ENCODE results near the gene DMXL1.

The DMXL1 gene
- total RNA-seq, result 62.6 to 78.8 (median 69.1) reads per million in 3 donors

- Histone ChIP-seq H3K4me3 (ENCODE audit: insufficient read depth, low read depth, low read length, poor library complexity, severe bottlenecking) (peak within 1 kb of the TSS; percentile 85), H3K36me3 (ENCODE audit: control insufficient read depth, insufficient read depth, low read length) (no peaks in the 10 kb centered on the region), H3K4me1 (ENCODE audit: control insufficient read depth, insufficient read depth, low read length, poor library complexity, severe bottlenecking) (no peaks in the 10 kb centered on the region), H3K27ac (ENCODE audit: insufficient read depth, low read length, poor library complexity, severe bottlenecking) (peak within 1 kb of the TSS; percentile 94), H3K27me3 (replicated peaks; ENCODE audit: control insufficient read depth, insufficient read depth, low read length, poor library complexity, severe bottlenecking) (no peaks in the 10 kb centered on the region), H3K9me3 (ENCODE audit: control insufficient read depth, low read length) (no peaks in the 10 kb centered on the region)
- DNase-seq, result peak; percentile 96 to 99 (median 98)
Observed at GRCh38 chr5:119070828-119071560, at the start of gene DMXL1. TSS of gene DMXL1 (plus strand) at chr5:119071087. CDS start at chr5:119071570, 483 bp downstream.

DNA sequence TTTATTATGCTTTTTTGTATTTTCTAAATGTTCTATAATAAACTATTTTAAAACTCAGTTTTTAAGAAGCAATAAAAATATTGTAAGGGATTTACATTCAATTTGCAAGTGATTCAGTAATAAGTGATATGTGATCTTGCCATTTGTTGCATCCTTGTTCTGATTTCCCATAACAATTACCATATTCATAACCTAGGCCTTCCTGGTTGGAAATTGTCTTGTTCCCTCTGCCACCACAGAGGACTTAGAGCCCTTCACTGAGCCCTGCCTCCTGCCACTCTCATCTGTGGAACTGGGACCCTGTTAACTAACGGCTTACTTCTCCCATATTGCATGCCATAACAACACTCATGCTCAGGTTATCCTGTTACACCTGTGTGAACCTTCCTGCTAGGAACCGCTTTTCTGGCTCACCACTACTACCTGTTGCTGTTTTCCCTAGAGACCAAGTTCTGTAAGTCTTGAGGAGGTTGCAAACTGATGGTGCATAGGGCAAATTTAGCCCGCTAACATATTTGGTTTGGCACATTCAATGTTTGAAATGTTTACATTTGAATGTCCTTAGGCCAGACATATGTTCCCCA lies 49.6 kb upstream of the DMXL1 start:
- Histone ChIP-seq H3K9me3 (ENCODE audit: control insufficient read depth, low read length) (no peaks in the 10 kb centered on the region), H3K36me3 (ENCODE audit: control insufficient read depth, insufficient read depth, low read length) (no peaks in the 10 kb centered on the region), H3K27ac (ENCODE audit: insufficient read depth, low read length, poor library complexity, severe bottlenecking) (no peak overlapping the region), H3K4me1 (ENCODE audit: control insufficient read depth, insufficient read depth, low read length, poor library complexity, severe bottlenecking) (no peaks in the 10 kb centered on the region), H3K27me3 (replicated peaks; ENCODE audit: control insufficient read depth, insufficient read depth, low read length, poor library complexity, severe bottlenecking) (no peaks in the 10 kb centered on the region), H3K4me3 (ENCODE audit: insufficient read depth, low read depth, low read length, poor library complexity, severe bottlenecking) (no peak overlapping the region)
- no peak for DNase-seq

DNA sequence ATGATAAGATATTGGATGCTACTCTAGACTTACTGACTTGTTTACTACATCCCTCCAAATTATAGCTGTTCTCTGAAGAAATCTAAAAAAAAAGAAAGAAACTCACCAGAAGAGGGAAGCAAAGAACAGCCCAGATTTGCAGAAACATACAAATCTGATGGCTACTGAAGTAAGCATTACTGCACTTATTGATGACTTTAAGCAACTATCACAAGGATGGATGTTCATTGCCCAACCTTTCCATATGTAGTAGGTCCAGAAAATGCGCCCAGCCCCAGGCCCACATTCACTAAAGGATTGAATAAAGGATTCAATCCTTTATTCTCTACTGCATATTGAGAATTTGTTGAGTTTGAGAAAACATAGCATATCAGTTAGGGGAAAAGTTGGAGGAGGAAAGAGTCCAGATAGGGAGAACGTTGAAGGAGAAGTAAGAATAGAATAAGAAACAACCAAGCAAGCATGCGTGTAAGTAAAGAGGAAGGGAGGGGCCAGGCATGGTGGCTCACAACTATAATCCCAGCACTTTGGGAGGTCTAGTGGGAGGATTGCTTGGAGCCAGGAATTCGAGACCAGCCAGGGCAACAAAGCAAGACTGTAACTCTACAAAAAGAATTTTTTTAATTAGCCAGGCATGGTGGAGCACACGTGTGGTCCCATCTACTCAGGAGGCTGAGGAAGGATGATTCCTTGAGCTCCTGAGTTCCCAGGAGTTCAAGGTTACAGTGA lies 48.7 kb upstream of the DMXL1 start:
- Histone ChIP-seq H3K36me3 (ENCODE audit: control insufficient read depth, insufficient read depth, low read length) (no peaks in the 10 kb centered on the region), H3K27me3 (replicated peaks; ENCODE audit: control insufficient read depth, insufficient read depth, low read length, poor library complexity, severe bottlenecking) (no peaks in the 10 kb centered on the region), H3K27ac (ENCODE audit: insufficient read depth, low read length, poor library complexity, severe bottlenecking) (no peak overlapping the region), H3K4me1 (ENCODE audit: control insufficient read depth, insufficient read depth, low read length, poor library complexity, severe bottlenecking) (no peaks in the 10 kb centered on the region), H3K4me3 (ENCODE audit: insufficient read depth, low read depth, low read length, poor library complexity, severe bottlenecking) (no peak overlapping the region), H3K9me3 (ENCODE audit: control insufficient read depth, low read length) (no peaks in the 10 kb centered on the region)
- no peak for DNase-seq

DNA sequence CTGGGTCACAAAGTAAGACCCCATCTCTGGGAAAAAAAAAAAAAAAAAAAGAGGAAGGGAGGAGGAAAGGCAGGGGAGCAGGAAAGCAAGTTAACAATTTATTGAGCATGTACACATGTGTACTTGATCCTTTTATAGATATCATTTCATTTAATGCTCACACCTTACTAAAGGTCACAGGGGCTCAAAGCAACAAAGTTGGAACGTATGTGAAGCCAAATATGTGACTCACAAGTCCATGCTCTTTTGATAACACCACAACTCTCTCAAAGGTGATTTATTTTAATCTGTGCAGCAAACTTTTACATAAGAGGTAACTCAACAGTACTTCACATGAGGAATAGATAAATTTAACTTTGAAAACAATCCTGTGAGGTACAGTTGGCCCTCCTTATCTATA lies 48.1 kb upstream of the DMXL1 start:
- Histone ChIP-seq H3K4me3 (ENCODE audit: insufficient read depth, low read depth, low read length, poor library complexity, severe bottlenecking) (no peak overlapping the region), H3K36me3 (ENCODE audit: control insufficient read depth, insufficient read depth, low read length) (no peaks in the 10 kb centered on the region), H3K27ac (ENCODE audit: insufficient read depth, low read length, poor library complexity, severe bottlenecking) (no peak overlapping the region), H3K27me3 (replicated peaks; ENCODE audit: control insufficient read depth, insufficient read depth, low read length, poor library complexity, severe bottlenecking) (no peaks in the 10 kb centered on the region), H3K4me1 (ENCODE audit: control insufficient read depth, insufficient read depth, low read length, poor library complexity, severe bottlenecking) (no peaks in the 10 kb centered on the region), H3K9me3 (ENCODE audit: control insufficient read depth, low read length) (no peaks in the 10 kb centered on the region)
- no peak for DNase-seq

GRCh38 chr5:119028575-119028974 lies 42.3 kb upstream of the DMXL1 start:
- Histone ChIP-seq H3K27me3 (replicated peaks; ENCODE audit: control insufficient read depth, insufficient read depth, low read length, poor library complexity, severe bottlenecking) (no peaks in the 10 kb centered on the region), H3K4me1 (ENCODE audit: control insufficient read depth, insufficient read depth, low read length, poor library complexity, severe bottlenecking) (no peaks in the 10 kb centered on the region), H3K9me3 (ENCODE audit: control insufficient read depth, low read length) (no peaks in the 10 kb centered on the region), H3K27ac (ENCODE audit: insufficient read depth, low read length, poor library complexity, severe bottlenecking) (no peak overlapping the region), H3K4me3 (ENCODE audit: insufficient read depth, low read depth, low read length, poor library complexity, severe bottlenecking) (no peak overlapping the region), H3K36me3 (ENCODE audit: control insufficient read depth, insufficient read depth, low read length) (no peaks in the 10 kb centered on the region)
- no peak for DNase-seq

GRCh38 chr5:119031011-119031886 lies 39.6 kb upstream of the DMXL1 start:
- Histone ChIP-seq H3K27me3 (replicated peaks; ENCODE audit: control insufficient read depth, insufficient read depth, low read length, poor library complexity, severe bottlenecking) (no peaks in the 10 kb centered on the region), H3K36me3 (ENCODE audit: control insufficient read depth, insufficient read depth, low read length) (no peaks in the 10 kb centered on the region), H3K27ac (ENCODE audit: insufficient read depth, low read length, poor library complexity, severe bottlenecking) (no peak overlapping the region), H3K4me1 (ENCODE audit: control insufficient read depth, insufficient read depth, low read length, poor library complexity, severe bottlenecking) (no peaks in the 10 kb centered on the region), H3K4me3 (ENCODE audit: insufficient read depth, low read depth, low read length, poor library complexity, severe bottlenecking) (no peak overlapping the region), H3K9me3 (ENCODE audit: control insufficient read depth, low read length) (no peaks in the 10 kb centered on the region)
- DNase-seq, result no peak

- Histone ChIP-seq H3K27ac (ENCODE audit: insufficient read depth, low read length, poor library complexity, severe bottlenecking) (no peak overlapping the region), H3K4me3 (ENCODE audit: insufficient read depth, low read depth, low read length, poor library complexity, severe bottlenecking) (no peak overlapping the region), H3K36me3 (ENCODE audit: control insufficient read depth, insufficient read depth, low read length) (no peaks in the 10 kb centered on the region)
Observed at GRCh38 chr5:119031905-119032304, 39.0 kb upstream of the DMXL1 start.

GRCh38 chr5:119032656-119033055 lies 38.2 kb upstream of the DMXL1 start:
- DNase-seq, result no peak
- no peaks in the 10 kb centered on the region for H3K36me3 ChIP-seq (ENCODE audit: control insufficient read depth, insufficient read depth, low read length)
- H3K27me3 ChIP-seq (replicated peaks; ENCODE audit: control insufficient read depth, insufficient read depth, low read length, poor library complexity, severe bottlenecking), result no peaks in the 10 kb centered on the region
- H3K4me3 ChIP-seq (ENCODE audit: insufficient read depth, low read depth, low read length, poor library complexity, severe bottlenecking), result no peak overlapping the region
- H3K27ac ChIP-seq (ENCODE audit: insufficient read depth, low read length, poor library complexity, severe bottlenecking), result no peak overlapping the region
- H3K9me3 ChIP-seq (ENCODE audit: control insufficient read depth, low read length), result no peaks in the 10 kb centered on the region
- H3K4me1 ChIP-seq (ENCODE audit: control insufficient read depth, insufficient read depth, low read length, poor library complexity, severe bottlenecking), result no peaks in the 10 kb centered on the region

More at GRCh38 chr5:119031905-119032304, 39.0 kb upstream of the DMXL1 start:
- no peak for DNase-seq
- Histone ChIP-seq H3K9me3 (ENCODE audit: control insufficient read depth, low read length) (no peaks in the 10 kb centered on the region), H3K4me1 (ENCODE audit: control insufficient read depth, insufficient read depth, low read length, poor library complexity, severe bottlenecking) (no peaks in the 10 kb centered on the region), H3K27me3 (replicated peaks; ENCODE audit: control insufficient read depth, insufficient read depth, low read length, poor library complexity, severe bottlenecking) (no peaks in the 10 kb centered on the region)

- Histone ChIP-seq H3K4me1 (ENCODE audit: control insufficient read depth, insufficient read depth, low read length, poor library complexity, severe bottlenecking) (no peaks in the 10 kb centered on the region), H3K27me3 (replicated peaks; ENCODE audit: control insufficient read depth, insufficient read depth, low read length, poor library complexity, severe bottlenecking) (no peaks in the 10 kb centered on the region), H3K36me3 (ENCODE audit: control insufficient read depth, insufficient read depth, low read length) (no peaks in the 10 kb centered on the region), H3K9me3 (ENCODE audit: control insufficient read depth, low read length) (no peaks in the 10 kb centered on the region), H3K27ac (ENCODE audit: insufficient read depth, low read length, poor library complexity, severe bottlenecking) (no peak overlapping the region), H3K4me3 (ENCODE audit: insufficient read depth, low read depth, low read length, poor library complexity, severe bottlenecking) (no peak overlapping the region)
- DNase-seq, result no peak
Observed at GRCh38 chr5:119033135-119033534, 37.8 kb upstream of the DMXL1 start.
